Forelimb muscle (tissue), 1 donor: ENCODE results near the gene LECT2. TPM values are rescaled to one million over a fixed set of nuclear protein-coding genes. Genes with fewer than 3 reads are reported as not detected.

Source experiments
- DNase-seq: peaks from one replicate; pipeline ENCODE4 v3.0.0-alpha.2; 2013; ENCODE audit warnings: low read depth
- polyA plus RNA-seq: library from polyadenylated mRNA; unstranded; fragments of 120-200 nt; gene quantifications from one replicate; pipeline ENCODE4 v1.2.1, GENCODE V29; 2013; ENCODE audit not compliant: insufficient read length

LECT2 gene
- polyA plus RNA-seq, 1 donor: 0.19 TPM

DNA sequence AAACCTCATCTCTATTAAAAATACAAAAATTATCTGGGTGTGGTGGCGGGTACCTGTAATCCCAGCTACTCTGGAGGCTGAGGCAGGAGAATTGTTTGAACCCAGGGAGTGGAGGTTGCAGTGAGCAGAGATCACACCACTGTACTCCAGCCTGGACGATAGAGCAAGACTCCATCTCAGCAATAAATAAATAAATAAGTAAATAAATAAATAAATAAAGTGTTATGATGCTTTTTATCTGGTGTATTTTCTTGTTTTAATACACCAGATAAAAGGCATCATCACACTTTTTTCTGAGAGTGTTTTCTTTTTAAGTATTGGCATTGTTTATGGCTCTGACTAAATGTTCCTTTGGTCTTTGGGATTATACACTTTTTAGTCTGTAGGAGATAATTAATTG is 24.2 kb upstream of the LECT2 start:
- DNase-seq: no peak

GRCh38 chr5:135978212-135978631 is 23.4 kb upstream of the LECT2 start:
- no peak for DNase-seq

DNA sequence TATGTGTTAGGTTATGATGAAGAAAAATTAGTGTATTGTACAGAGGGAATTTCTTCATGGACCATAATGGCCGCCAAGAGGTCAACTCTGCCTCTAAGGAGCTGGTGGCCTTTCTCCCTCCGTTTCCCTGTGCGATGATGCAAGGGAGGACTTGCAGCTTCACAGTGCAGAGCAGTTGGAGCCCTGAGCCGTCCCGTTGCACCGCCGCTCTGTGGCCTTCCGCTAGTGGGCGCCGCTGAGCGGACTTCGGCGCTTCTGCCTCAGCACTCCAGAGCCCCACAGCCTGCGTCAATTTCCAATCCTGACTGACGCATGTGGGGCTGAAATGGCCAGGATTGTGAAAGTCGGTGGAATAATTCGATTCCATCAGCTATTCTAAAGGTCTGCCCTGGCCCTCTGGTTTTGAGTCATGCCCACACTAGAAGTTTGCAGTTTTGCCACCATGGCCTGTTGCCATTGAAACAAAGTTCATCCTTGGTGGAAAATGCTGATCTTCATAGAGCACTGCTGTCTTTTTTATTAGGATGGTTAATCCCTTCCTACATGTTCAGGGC is 22.7 kb upstream of the LECT2 start:
- DNase-seq: no peak

GRCh38 chr5:135976216-135976615 is 21.4 kb upstream of the LECT2 start:
- DNase-seq: no peak

- DNase-seq: no peak
Measured at GRCh38 chr5:135975122-135975521, 20.3 kb upstream of the LECT2 start.

DNA sequence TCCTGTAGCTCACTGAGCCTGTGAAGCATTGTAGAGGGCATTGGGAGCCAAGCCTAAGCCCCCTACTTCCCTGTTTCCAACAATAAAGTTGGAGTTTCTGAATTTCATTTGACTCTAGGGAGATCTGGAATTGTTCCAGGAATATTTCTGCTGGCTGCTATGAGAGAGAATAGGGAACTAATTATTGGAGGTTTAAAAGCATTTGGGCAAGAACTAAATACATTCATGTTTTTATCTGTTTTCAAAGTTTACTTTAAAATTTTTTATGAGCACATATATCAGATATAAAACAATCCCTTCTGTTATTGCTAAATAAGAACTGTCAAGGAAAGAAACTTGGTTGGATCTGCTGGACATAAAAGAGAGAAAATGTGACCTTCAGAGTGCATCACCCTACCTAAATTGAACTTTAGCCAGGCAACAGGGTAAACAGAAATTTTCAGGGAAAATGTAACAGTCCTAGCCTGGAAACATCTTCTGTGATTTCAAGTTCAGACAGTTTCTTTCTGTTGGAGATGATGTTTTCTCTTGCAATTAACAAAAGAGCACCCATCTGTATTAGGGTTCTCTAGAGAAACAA is 19.3 kb upstream of the LECT2 start:
- no peak for DNase-seq

DNA sequence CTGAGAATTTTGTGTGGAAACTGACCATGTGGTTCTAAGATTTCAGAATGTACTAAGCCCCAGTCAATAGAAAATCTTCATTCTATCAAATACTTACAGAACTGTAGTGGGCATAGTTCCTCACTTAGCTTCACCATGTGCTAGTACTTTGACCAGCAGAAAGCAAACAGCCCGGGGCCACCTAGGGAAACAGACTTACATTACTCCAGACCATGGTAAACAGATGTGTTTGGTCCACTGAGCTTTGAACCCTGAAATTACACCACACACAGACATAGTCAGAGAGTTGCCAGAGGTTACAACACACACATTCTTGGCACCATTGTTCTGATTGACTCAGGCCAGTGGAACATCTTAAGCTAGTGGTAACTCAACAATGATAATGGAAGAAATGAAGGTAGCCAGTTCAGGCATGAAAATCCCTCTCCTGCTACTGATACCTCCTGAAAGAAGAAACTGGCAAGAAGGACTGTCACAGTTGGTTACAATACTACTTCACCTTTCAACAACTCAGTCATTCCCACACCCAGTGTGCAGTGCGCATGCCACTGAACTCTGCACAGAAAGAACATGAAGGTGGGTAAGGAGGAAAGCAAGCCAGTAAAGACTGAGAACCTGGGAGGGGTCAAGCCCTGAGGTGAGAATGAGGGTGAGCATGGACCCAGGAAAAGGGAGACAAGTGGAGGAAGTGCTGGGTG is 18.7 kb upstream of the LECT2 start:
- DNase-seq: no peak

DNA sequence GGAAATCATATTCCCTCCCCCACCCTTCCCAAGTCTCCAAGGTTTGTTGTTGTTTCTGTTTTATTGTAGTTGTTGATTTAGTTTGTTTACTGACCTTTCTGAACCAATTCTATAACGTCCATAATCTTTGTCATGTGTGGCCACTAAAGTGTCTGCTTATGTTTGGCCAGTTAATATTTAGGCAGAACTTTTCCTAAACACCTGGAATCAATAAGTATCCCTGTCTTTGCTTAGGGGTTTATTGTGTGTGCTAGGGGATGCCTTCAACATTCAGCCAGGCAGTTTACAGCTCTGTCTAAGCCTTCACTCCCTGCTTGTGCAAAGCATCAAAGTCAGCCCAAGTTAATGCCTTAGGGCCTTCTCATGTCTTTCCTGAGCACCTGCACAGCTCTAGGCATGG is 16.9 kb upstream of the LECT2 start:
- DNase-seq: no peak

GRCh38 chr5:135966790-135967189 is 12.0 kb upstream of the LECT2 start:
- DNase-seq: no peak

GRCh38 chr5:135966165-135966564 is 11.4 kb upstream of the LECT2 start:
- no peak for DNase-seq

DNA sequence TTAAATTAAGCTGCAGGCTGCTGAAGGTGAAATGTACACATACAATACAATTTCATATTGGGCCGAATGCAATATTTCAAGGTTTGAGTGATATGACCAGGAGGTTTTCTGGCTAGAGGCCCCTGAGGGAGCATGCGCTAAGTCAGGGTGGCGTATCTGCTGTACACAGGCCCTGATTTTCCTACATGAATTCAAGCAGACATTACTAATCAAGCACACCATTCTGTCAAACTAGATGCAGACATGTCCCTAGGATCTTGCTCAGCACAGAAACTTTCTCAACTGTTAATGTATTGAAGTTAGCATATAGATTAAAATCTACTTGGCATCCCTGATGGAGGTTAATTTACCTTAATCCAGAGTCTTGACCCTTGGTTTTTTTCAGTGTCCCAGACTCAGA is 10.7 kb upstream of the LECT2 start:
- no peak for DNase-seq

GRCh38 chr5:135964670-135965320 is 10.0 kb upstream of the LECT2 start:
- DNase-seq: peak; percentile 68

GRCh38 chr5:135955525-135955924 is 742 bp upstream of the LECT2 start:
- DNase-seq: no peak

DNA sequence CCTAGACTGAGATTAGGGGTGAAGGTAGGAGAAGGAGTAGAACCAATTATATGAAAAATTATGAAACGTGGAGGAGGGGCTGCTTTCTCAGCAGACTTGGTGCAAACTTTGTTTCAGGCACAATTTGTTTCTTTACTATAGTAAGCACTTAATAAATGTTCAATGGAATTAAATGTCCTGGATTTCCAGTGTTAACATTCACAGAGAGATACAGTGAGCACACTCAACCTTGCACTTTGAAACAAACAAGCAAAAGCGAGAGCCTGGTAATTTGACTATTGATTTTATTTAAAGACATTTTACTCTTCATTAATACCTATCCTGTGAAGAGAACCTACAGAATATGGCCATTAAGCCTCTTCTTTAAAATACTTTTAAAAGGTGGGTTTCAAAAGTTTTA is 933 bp downstream of the LECT2 start:
- DNase-seq: no peak

DNA sequence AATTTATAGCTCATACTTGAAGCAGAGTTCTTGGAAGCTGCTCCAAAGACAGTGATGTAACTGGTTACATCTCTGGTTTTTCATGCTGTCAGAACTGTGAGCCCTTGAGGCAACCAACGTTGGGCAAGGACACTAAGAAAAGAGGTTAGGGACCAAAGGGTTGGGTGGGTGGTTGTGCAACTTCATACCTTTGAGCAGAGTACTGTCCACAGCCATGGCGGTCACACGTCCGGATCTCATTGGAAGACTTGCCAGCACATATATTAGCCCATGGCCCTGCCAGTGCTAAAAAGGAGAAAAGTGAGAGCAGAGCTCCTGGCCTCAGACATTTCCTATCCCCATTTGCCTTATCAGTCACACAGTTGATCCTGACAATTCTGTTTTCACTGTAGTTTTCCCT is 2.1 kb downstream of the LECT2 start:
- no peak for DNase-seq

DNA sequence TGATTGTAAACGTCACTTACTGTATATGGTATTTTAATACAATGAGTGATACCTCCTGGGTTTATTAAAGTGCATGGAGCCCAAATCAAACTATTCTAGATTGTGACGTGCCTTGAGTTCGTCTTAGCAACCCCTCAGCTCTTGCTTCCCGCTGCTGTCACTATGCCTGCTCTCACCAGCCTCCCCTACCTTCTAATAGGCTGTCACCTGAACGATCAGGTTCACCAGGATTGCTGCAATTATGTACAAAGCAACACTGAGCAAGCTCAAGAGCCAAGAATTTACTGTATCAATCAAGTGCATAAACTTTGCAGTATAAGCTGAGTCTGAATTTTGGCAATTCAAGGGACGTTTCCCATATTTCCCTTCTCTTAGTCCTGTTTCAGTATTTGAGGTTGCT is 3.0 kb downstream of the LECT2 start:
- DNase-seq: no peak

DNA sequence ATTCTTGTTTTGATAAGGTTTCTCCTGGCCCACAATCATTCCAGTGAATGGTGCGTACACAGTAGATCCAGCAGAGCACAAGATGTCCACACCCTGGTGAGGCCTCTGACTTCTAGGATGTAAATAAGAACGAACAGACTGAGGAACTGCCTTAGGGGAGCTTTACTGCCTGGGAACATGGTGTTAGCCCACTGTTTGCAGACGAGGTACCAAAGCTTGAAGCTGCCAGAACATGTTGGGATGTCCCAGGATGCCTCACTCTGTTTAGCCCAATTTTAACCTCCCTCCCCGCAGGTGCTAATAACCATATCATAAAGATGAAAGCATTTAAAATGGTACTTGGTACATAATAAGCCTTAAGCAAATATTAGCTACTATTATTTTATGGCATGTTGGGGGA is 3.5 kb downstream of the LECT2 start:
- no peak for DNase-seq

- DNase-seq: no peak
Measured at GRCh38 chr5:135950611-135951010, 4.2 kb downstream of the LECT2 start.

DNA sequence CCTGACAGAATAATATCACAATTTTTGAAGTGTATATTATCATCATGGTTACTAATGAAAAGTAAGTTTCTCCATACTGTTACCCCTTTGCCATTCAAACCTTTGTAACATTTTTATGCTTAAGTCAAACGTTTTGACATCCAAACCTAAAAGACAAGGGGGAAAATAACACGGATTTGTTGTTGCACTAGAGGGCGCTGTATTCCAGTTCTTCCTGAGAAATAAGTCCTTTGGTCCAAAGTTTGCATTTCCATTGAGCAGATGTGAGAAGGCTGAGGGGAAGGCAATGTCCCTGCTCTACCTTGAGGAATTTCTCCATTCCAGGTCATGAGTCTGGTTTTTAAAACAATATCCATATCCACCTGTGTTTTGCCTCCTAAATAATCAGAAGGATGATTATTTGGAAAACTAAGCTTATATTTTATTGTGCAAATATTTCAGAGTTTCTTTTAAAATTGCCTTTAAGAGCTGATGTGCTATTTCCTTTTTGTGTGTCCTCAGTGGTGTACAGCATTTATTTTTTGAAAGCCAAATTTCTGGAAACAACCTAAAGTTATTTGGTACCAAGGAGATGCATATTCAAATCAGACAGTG is 9.7 kb downstream of the LECT2 start:
- DNase-seq: peak; percentile 78

GRCh38 chr5:135944564-135944963 is 10.2 kb downstream of the LECT2 start:
- no peak for DNase-seq

DNA sequence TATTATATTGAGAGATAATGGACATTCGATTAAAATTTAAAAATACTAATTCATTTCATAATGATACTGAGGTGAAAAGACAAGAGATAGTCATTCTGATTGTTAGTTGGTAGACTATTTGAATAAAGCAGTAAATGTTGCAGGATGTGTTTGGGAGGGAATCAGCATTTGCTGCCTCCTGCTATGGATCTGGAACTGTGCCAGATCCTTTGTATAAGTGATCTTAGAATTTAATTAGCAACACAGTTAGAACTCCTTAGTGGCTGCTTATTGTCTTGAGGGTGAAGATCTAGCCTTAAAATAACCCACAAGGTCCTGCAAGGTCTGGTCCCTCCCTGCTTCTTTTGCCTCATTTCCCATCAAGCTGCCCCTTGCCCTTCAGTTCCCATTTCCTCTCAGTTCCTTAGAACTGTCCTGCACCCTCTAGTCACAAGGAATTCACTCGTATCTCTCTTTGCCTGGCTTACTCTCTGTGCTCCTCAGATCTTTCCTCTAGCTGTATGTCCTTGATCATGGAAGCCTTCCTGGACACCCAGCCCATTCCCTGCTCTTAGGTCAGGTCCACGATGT is 12.5 kb downstream of the LECT2 start:
- no peak for DNase-seq

- DNase-seq: no peak
Measured at GRCh38 chr5:135941711-135942110, 13.1 kb downstream of the LECT2 start.
